SU-DHL-6 (cell line): ENCODE results near the gene NMRK2.

ENCODE experiments used
- EZH2phosphoT487 ChIP-seq: fragments of 200-600 bp; sonication (generic), shearing (Covaris generic); conservative IDR thresholded peaks from 2 replicates; pipeline ENCODE4 v1.6.1; 2018; ENCODE audit warnings: mild to moderate bottlenecking, antibody characterized with exemption, low read length, moderate library complexity, mixed read lengths
- TF ChIP-seq, protein P1 (sequence below): fragments of 200-600 bp; sonication (generic); IDR thresholded peaks from one replicate; pipeline ENCODE4 v1.5.1; 2017; ENCODE audit warnings: antibody characterized with exemption, mild to moderate bottlenecking, low read length, moderate library complexity; ENCODE audit not compliant: insufficient read depth, poor library complexity, severe bottlenecking

DNA sequence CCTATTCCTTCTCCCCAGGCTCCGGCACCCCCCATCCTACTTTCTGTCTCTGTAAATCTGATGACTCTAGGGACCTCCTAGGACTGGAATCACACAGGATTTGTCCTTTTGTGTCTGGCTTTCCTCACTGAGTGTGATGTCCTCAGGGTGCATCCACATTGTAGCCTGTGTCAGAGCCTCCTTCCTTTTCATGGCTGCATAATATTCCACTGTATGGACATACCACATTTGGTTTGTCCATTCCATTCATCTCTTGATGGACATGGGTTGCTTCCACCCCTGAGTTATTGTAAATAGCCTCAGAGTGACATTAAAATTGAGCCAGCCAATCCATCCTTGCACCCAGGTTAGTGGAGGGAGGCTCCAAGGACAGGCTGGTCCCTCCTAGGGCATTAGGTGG lies 22.8 kb upstream of the NMRK2 start:
- TF ChIP-seq, protein P1, sequence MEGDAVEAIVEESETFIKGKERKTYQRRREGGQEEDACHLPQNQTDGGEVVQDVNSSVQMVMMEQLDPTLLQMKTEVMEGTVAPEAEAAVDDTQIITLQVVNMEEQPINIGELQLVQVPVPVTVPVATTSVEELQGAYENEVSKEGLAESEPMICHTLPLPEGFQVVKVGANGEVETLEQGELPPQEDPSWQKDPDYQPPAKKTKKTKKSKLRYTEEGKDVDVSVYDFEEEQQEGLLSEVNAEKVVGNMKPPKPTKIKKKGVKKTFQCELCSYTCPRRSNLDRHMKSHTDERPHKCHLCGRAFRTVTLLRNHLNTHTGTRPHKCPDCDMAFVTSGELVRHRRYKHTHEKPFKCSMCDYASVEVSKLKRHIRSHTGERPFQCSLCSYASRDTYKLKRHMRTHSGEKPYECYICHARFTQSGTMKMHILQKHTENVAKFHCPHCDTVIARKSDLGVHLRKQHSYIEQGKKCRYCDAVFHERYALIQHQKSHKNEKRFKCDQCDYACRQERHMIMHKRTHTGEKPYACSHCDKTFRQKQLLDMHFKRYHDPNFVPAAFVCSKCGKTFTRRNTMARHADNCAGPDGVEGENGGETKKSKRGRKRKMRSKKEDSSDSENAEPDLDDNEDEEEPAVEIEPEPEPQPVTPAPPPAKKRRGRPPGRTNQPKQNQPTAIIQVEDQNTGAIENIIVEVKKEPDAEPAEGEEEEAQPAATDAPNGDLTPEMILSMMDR: no peak
- TF ChIP-seq EZH2phosphoT487: no peak
